HEK293T (cell line): ENCODE measurements around the gene PRKCE.

Experiments used
- CTCF ChIA-PET: fragments of 350-600 bp; formaldehyde crosslinking; extraction: SDS; loops from one replicate; lab custom pipeline; 2021; ENCODE audit warnings: antibody characterized with exemption, inconsistent platforms; lab: Yijun Ruan, JAX
- POLR2A ChIA-PET: fragments of 350-600 bp; formaldehyde crosslinking; extraction: SDS; loops from one replicate; lab custom pipeline; 2020; ENCODE audit warnings: antibody characterized with exemption, inconsistent platforms; lab: Yijun Ruan, JAX
- DNase-seq: peaks from one replicate; pipeline ENCODE4 v3.0.0; 2012; ENCODE audit warnings: mixed read lengths; ENCODE audit errors: extremely low spot score
- ARNT ChIP-seq: fragments of 450-650 bp; IDR thresholded peaks from 2 replicates; pipeline ENCODE4 v1.6.1; 2017; ENCODE audit warnings: mild to moderate bottlenecking
- BHLHE40 ChIP-seq: fragments of 450-650 bp; IDR thresholded peaks from 2 replicates; pipeline ENCODE4 v1.6.1; 2016; ENCODE audit warnings: mild to moderate bottlenecking, moderate library complexity, borderline replicate concordance
- CTBP1 ChIP-seq: fragments of 450-650 bp; IDR thresholded peaks from 2 replicates; pipeline ENCODE4 v1.6.1; 2016; ENCODE audit warnings: borderline replicate concordance
- ELF4 ChIP-seq: fragments of 450-650 bp; IDR thresholded peaks from 2 replicates; pipeline ENCODE4 v1.6.1; 2017; ENCODE audit warnings: antibody characterized with exemption
- FOXA1 ChIP-seq: fragments of 450-650 bp; IDR thresholded peaks from 2 replicates; pipeline ENCODE4 v1.6.1; 2016; ENCODE audit warnings: mild to moderate bottlenecking
- FOXK2 ChIP-seq: fragments of 450-650 bp; IDR thresholded peaks from 2 replicates; pipeline ENCODE4 v1.6.1; 2016; ENCODE audit warnings: mild to moderate bottlenecking
- FOXM1 ChIP-seq: fragments of 450-650 bp; IDR thresholded peaks from 2 replicates; pipeline ENCODE4 v1.6.1; 2017; ENCODE audit warnings: mild to moderate bottlenecking, borderline replicate concordance
- HDGF ChIP-seq: fragments of 450-650 bp; IDR thresholded peaks from 2 replicates; pipeline ENCODE4 v1.6.1; 2017; ENCODE audit warnings: antibody characterized with exemption, borderline replicate concordance
- L3MBTL2 ChIP-seq: fragments of 450-650 bp; conservative IDR thresholded peaks from 2 replicates; pipeline ENCODE4 v1.6.1; 2016; ENCODE audit warnings: mild to moderate bottlenecking
- LEF1 ChIP-seq: fragments of 450-650 bp; IDR thresholded peaks from 2 replicates; pipeline ENCODE4 v1.6.1; 2017; ENCODE audit warnings: mild to moderate bottlenecking, borderline replicate concordance
- NFRKB ChIP-seq: fragments of 450-650 bp; IDR thresholded peaks from 2 replicates; pipeline ENCODE4 v1.6.1; 2016; ENCODE audit warnings: mild to moderate bottlenecking, moderate library complexity
- SP1 ChIP-seq: fragments of 450-650 bp; IDR thresholded peaks from 2 replicates; pipeline ENCODE4 v1.6.1; 2017
- SUZ12 ChIP-seq: fragments of 450-650 bp; IDR thresholded peaks from 2 replicates; pipeline ENCODE4 v1.6.1; 2016; ENCODE audit warnings: mild to moderate bottlenecking
- TARDBP ChIP-seq: fragments of 450-650 bp; IDR thresholded peaks from 2 replicates; pipeline ENCODE4 v1.6.1; 2016
- ZNF384 ChIP-seq: fragments of 450-650 bp; IDR thresholded peaks from 2 replicates; pipeline ENCODE4 v1.6.1; 2016
- TF ChIP-seq, protein P1 (sequence below): fragments of 450-650 bp; IDR thresholded peaks from 2 replicates; pipeline ENCODE4 v1.6.1; 2016

PRKCE gene

DNA sequence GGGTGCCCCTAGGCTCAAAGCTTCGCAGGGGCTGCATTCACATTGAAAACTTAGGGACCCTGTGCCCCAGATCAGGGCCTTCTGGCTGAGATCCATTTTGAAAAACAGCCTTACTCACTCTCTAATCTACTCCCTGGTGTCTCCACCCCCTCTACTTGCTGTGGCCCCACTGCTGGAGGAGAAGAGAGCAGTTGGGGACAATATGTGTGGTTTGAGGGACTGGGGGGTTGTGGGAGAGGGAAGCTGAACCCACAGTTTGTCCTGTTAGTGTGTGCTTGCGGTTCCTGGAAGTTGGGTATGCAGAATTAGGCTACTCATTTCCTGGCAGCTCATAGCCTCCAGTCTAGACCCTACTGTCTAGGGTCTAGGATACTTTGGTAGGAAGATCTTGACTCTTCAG lies 211.4 kb downstream of the PRKCE start:
- ChIA-PET POLR2A (no interaction called here), CTCF (no interaction called here)
- TF ChIP-seq CTBP1 (no peak), FOXK2 (no peak), ARNT (no peak), NFRKB (no peak), ELF4 (no peak), ZNF384 (no peak), LEF1 (no peak), L3MBTL2 (no peak), BHLHE40 (no peak)
- TF ChIP-seq, protein P1, sequence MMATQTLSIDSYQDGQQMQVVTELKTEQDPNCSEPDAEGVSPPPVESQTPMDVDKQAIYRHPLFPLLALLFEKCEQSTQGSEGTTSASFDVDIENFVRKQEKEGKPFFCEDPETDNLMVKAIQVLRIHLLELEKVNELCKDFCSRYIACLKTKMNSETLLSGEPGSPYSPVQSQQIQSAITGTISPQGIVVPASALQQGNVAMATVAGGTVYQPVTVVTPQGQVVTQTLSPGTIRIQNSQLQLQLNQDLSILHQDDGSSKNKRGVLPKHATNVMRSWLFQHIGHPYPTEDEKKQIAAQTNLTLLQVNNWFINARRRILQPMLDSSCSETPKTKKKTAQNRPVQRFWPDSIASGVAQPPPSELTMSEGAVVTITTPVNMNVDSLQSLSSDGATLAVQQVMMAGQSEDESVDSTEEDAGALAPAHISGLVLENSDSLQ = no peak
- no peak for DNase-seq

DNA sequence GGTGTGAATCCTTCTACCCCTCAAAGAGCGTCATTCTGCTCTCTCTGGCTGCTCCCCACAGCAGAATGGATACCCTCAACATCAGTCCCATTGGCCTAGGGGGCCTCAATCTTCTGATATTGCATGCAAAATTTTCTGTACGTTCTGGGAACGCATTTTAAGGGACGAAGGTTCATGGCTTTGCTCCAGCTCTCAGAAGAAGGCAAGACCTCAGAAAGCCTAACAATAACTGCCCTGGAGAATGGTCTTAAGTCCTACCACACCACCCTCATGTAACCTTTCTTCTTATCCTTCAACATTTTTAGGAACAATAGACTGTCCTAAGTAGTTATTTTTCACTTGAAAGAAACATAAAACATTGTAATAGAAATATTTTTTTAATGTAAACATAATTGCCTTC lies 212.6 kb downstream of the PRKCE start:
- no peak for TF ChIP-seq FOXA1
- no peak for TF ChIP-seq ZNF384
- TF ChIP-seq ARNT = no peak
- no peak for TF ChIP-seq LEF1
- TF ChIP-seq NFRKB = no peak
- TF ChIP-seq L3MBTL2 = no peak
- TF ChIP-seq SUZ12 = no peak
- no peak for TF ChIP-seq FOXM1
- TF ChIP-seq FOXK2 = no peak
- TF ChIP-seq, protein P1 = no peak
- no peak for TF ChIP-seq BHLHE40
- TF ChIP-seq CTBP1 = no peak
- CTCF ChIA-PET = interaction anchor here (0.8 kb wide), 1 partner anchor 221 kb away, joined by 3 read pairs; no protein-coding TSS in a partner anchor
- DNase-seq = no peak
- POLR2A ChIA-PET = no interaction called here

GRCh38 chr2:45867349-45867748 lies 215.9 kb downstream of the PRKCE start:
- ChIA-PET CTCF (no interaction called here), POLR2A (no interaction called here)
- no peak for DNase-seq

DNA sequence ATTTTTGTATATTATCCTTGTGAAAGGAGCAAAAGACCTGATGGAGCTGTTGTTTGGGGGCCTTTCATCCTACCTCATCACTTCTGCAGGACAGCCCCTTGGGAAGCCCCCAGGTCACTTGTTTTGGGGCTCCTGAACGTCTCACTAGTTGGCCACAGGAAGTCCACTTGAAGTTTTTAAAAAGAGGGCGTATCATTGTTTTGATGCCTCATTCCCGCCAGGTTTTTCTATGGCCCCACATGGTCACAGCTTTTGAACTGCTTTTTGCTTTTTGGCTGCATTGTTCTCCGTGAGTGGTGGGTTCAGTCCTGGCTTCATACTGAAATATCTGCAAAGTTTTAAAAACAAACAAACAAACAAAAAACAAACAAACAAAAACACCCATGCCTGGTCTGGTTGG lies 216.3 kb downstream of the PRKCE start:
- CTCF ChIA-PET = no interaction called here
- DNase-seq = no peak

More at GRCh38 chr2:45867349-45867748, 215.9 kb downstream of the PRKCE start:
- TF ChIP-seq ELF4 (no peak), L3MBTL2 (no peak), LEF1 (no peak), SUZ12 (no peak), TARDBP (no peak), ARNT (no peak), HDGF (no peak), FOXM1 (no peak), BHLHE40 (no peak), CTBP1 (no peak), NFRKB (no peak)

GRCh38 chr2:45869165-45869501 lies 217.7 kb downstream of the PRKCE start:
- DNase-seq = no peak
- POLR2A ChIA-PET = no interaction called here
- TF ChIP-seq ZNF384 (no peak), ELF4 (no peak), FOXK2 (no peak), LEF1 (no peak), HDGF (no peak), NFRKB (no peak), TARDBP (no peak), SUZ12 (no peak), L3MBTL2 (no peak), ARNT (no peak), FOXA1 (no peak), SP1 (no peak), BHLHE40 (no peak), FOXM1 (no peak), CTBP1 (no peak)
- TF ChIP-seq, protein P1 = no peak
- CTCF ChIA-PET = interaction anchor here (0.6 kb wide), 2 partner anchors 676 to 1122 kb away, joined by 4 to 5 read pairs; no protein-coding TSS in a partner anchor

More for the DNA sequence above, 216.3 kb downstream of the PRKCE start:
- POLR2A ChIA-PET = no interaction called here
- TF ChIP-seq BHLHE40 (no peak), LEF1 (no peak), ELF4 (no peak), TARDBP (no peak), SP1 (no peak)

DNA sequence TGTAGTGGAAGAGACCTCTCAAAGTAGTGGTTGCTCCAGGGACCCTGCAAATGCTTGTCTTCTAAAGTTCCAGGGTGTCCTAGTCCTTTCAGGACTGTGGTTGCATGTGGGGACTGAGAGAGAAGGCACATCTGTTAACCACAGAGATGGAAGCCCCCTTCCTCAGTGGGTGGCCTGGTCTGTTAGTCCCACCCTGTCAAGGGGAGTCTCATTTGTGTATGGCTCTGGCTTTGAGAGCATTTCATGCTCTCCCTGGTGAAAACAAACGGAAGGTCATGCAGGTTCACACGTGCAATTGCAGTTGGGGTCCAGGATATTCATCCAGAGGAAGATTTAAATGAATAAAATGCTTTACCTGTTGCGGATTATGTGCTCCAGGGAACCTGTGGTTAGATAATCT lies 219.6 kb downstream of the PRKCE start:
- no peak for TF ChIP-seq CTBP1
- no peak for TF ChIP-seq LEF1
- no peak for TF ChIP-seq SP1
- no peak for TF ChIP-seq NFRKB
- POLR2A ChIA-PET = no interaction called here
- CTCF ChIA-PET = interaction anchor here (1.1 kb wide), 1 partner anchor 11 kb away, joined by 3 read pairs; no protein-coding TSS in a partner anchor
- no peak for DNase-seq

DNA sequence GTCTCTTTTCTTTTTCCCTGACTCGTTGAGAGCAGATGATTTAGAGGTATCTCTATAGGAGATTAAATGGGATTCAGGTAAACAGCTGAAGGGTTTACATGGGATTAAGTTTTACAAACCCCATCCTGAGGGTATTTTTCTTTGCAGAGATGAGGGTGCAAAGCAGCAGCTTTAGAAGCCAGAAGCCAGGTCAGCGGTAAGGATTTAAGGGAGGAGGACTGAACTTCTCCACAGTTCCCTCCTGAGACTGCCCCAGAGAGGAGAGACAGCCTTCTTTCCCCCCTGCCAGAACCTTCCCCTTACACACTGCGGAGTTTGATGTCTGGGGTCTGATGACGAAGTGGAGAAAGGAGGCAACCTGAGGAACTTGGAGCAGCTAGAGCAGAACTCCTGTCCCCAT lies 220.1 kb downstream of the PRKCE start:
- POLR2A ChIA-PET = no interaction called here

More for the DNA sequence above, 220.1 kb downstream of the PRKCE start:
- TF ChIP-seq FOXA1 (no peak), ZNF384 (no peak), SP1 (no peak)
- CTCF ChIA-PET = interaction anchor here (1.1 kb wide), 1 partner anchor 11 kb away, joined by 3 read pairs; no protein-coding TSS in a partner anchor
- no peak for DNase-seq
